ENCODE data around the gene DLEC1. TPM values are rescaled to one million over a fixed set of nuclear protein-coding genes. Genes with fewer than 3 reads are reported as not detected.

Gene DLEC1
- total RNA-seq, 2 experiments from 2014 or later = 0.63 to 0.99 TPM

GRCh38 chr3:38137615-38138348 lies 98.8 kb downstream of the DLEC1 start:
- CTCF ChIA-PET = interaction anchor here (0.8 to 2.5 kb wide), 5 partner anchors 20 to 209 kb away, joined by 3 to 13 read pairs (median 4); partner anchors contain the start of genes OXSR1 and XYLB

GRCh38 chr3:38138349-38139190 lies 99.6 kb downstream of the DLEC1 start, which contains the start of gene MYD88:
TSS of gene MYD88 (plus strand) at chr3:38138661. CDS start at chr3:38138701, 40 bp downstream.
- POLR2A ChIA-PET = interaction anchor here (0.6 to 5.0 kb wide), 2 partner anchors 27 to 85 kb away, joined by 4 to 86 read pairs; partner anchors contain the start of gene OXSR1
- CTCF ChIA-PET = interaction anchor here (0.9 to 2.5 kb wide), 2 partner anchors 15 to 26 kb away, joined by 3 to 13 read pairs; partner anchors contain the start of gene OXSR1

More at GRCh38 chr3:38137615-38138348, 98.8 kb downstream of the DLEC1 start:
- POLR2A ChIA-PET = interaction anchor here (0.8 to 5.0 kb wide), 5 partner anchors 20 to 117 kb away, joined by 3 to 86 read pairs (median 4); partner anchors contain the start of genes DLEC1 and OXSR1

- ChIA-PET CTCF (interaction anchor here (0.9 kb wide), 1 partner anchor 15 kb away, joined by 3 read pairs; no protein-coding TSS in a partner anchor), POLR2A (interaction anchor here (0.6 to 5.0 kb wide), 2 partner anchors 26 to 84 kb away, joined by 4 to 86 read pairs; partner anchors contain the start of gene OXSR1)
Observed at GRCh38 chr3:38139191-38139590, 100.2 kb downstream of the DLEC1 start.

DNA sequence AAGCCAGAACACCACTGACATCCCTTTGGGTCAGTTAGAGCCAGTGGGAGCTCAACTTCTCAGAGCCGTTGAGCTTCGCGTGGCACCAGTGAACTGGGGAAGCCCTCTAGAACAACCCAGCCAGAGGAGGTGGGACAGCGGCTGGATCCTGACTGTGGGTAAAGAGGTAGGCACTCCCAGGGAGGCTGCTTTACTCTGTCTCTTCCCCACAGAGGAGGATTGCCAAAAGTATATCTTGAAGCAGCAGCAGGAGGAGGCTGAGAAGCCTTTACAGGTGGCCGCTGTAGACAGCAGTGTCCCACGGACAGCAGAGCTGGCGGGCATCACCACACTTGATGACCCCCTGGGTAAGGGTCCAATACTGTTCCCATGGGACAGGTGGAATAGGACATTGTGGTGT lies 100.6 kb downstream of the DLEC1 start:
- ChIA-PET CTCF (interaction anchor here (0.9 to 1.7 kb wide), 2 partner anchors 14 to 25 kb away, joined by 3 to 6 read pairs; partner anchors contain the start of gene OXSR1), POLR2A (interaction anchor here (0.6 to 5.0 kb wide), 2 partner anchors 26 to 83 kb away, joined by 4 to 86 read pairs; partner anchors contain the start of gene OXSR1)

DNA sequence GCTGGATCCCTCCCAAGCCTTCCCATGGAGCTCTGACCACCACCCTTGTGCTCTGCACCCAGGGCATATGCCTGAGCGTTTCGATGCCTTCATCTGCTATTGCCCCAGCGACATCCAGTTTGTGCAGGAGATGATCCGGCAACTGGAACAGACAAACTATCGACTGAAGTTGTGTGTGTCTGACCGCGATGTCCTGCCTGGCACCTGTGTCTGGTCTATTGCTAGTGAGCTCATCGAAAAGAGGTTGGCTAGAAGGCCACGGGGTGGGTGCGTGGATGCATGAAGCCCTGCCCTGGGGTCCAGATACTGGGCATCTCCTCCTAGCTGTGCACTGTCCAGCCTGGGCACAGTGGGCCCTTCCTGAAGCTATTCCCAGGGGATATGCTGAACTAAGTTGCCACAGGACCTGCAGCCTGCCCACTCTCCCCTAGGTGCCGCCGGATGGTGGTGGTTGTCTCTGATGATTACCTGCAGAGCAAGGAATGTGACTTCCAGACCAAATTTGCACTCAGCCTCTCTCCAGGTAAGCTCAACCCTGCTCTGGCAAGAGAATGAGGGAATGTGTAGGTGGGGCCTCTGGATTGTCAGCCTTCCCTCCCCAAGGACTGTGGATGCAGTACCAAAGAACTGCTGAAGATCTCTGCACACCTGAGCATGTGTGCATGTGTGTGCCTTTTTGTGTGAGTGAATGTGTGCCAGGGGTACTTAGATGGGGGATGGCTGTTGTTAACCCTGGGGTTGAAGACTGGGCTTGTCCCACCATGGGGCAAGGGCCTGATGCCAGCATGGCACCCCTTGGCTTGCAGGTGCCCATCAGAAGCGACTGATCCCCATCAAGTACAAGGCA lies 101.5 kb downstream of the DLEC1 start:
- POLR2A ChIA-PET = interaction anchor here (5.0 kb wide), 1 partner anchor 25 kb away, joined by 86 read pairs; the partner anchor contains the start of gene OXSR1
- CTCF ChIA-PET = interaction anchor here (1.7 kb wide), 1 partner anchor 24 kb away, joined by 6 read pairs; the partner anchor contains the start of gene OXSR1

DNA sequence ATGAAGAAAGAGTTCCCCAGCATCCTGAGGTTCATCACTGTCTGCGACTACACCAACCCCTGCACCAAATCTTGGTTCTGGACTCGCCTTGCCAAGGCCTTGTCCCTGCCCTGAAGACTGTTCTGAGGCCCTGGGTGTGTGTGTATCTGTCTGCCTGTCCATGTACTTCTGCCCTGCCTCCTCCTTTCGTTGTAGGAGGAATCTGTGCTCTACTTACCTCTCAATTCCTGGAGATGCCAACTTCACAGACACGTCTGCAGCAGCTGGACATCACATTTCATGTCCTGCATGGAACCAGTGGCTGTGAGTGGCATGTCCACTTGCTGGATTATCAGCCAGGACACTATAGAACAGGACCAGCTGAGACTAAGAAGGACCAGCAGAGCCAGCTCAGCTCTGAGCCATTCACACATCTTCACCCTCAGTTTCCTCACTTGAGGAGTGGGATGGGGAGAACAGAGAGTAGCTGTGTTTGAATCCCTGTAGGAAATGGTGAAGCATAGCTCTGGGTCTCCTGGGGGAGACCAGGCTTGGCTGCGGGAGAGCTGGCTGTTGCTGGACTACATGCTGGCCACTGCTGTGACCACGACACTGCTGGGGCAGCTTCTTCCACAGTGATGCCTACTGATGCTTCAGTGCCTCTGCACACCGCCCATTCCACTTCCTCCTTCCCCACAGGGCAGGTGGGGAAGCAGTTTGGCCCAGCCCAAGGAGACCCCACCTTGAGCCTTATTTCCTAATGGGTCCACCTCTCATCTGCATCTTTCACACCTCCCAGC lies 102.4 kb downstream of the DLEC1 start:
- CTCF ChIA-PET = interaction anchor here (1.7 kb wide), 1 partner anchor 23 kb away, joined by 6 read pairs; the partner anchor contains the start of gene OXSR1
- POLR2A ChIA-PET = interaction anchor here (0.7 kb wide), 1 partner anchor 205 kb away, joined by 3 read pairs; the partner anchor contains the start of gene XYLB

DNA sequence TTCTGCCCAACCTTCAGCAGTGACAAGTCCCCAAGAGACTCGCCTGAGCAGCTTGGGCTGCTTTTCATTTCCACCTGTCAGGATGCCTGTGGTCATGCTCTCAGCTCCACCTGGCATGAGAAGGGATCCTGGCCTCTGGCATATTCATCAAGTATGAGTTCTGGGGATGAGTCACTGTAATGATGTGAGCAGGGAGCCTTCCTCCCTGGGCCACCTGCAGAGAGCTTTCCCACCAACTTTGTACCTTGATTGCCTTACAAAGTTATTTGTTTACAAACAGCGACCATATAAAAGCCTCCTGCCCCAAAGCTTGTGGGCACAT lies 102.9 kb downstream of the DLEC1 start:
- CTCF ChIA-PET = no interaction called here
- POLR2A ChIA-PET = interaction anchor here (0.7 kb wide), 1 partner anchor 204 kb away, joined by 3 read pairs; the partner anchor contains the start of gene XYLB

DNA sequence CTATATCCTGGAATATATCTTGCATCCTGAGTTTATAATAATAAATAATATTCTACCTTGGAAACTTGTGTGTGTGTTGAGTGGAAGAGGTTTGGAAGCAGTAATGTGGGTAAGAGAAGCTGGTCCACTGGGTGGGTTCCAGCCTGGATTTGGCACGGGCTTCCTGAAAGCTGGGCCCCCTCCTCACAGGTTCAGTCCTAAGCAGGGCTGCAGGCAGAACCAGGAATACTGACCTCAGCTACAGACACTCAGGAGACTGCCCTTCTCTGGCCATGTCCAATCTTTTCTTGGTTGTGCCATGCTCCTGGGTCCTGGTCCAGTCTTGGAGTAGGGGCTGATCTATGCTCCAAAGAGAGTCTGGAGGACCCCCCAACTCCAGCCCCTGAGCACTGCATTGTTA lies 104.0 kb downstream of the DLEC1 start:
- ChIA-PET POLR2A (no interaction called here), CTCF (interaction anchor here (1.0 kb wide), 1 partner anchor 204 kb away, joined by 3 read pairs; the partner anchor contains the start of gene XYLB)

DNA sequence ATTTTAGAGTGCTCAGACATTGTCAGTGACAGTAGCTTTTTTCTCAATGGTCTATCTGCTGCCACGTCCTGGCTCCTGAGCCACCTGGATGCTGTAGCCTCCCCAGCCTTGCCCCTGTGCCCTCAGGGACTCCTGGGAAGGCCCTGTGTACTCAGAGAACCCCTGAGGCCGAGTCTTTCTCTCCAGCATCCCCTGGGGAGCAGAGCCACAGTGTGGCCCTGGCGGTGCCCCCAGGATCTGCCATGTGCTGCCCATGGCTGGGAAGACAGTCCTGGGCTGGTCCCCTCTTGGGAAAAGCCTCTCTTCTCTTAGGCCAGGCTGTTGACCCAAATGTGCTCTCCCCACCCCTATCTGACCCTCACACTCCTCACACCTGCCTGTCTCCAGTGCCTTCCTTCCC lies 104.5 kb downstream of the DLEC1 start:
- CTCF ChIA-PET = no interaction called here
- POLR2A ChIA-PET = no interaction called here

DNA sequence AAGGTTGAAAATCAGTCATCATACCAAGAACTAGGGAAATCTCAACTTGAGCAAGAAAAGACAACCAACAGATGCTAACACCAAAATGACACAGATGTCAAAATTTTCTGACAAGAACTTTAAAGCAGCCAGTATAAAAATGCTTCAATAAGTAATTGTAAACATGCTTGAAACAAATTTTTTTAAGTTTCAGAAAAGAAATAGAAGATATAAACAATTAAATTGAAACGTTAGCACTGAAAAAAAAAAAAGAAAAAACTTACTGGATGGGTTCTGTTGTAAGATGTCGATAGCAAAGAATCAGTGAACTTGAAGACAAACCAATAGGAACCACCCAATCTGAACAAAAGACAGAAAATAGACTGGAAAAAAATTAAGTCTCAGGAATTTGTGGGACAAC lies 107.5 kb downstream of the DLEC1 start:
- POLR2A ChIA-PET = no interaction called here
- CTCF ChIA-PET = no interaction called here

GRCh38 chr3:38147421-38147820 lies 108.4 kb downstream of the DLEC1 start:
- CTCF ChIA-PET = no interaction called here

DNA sequence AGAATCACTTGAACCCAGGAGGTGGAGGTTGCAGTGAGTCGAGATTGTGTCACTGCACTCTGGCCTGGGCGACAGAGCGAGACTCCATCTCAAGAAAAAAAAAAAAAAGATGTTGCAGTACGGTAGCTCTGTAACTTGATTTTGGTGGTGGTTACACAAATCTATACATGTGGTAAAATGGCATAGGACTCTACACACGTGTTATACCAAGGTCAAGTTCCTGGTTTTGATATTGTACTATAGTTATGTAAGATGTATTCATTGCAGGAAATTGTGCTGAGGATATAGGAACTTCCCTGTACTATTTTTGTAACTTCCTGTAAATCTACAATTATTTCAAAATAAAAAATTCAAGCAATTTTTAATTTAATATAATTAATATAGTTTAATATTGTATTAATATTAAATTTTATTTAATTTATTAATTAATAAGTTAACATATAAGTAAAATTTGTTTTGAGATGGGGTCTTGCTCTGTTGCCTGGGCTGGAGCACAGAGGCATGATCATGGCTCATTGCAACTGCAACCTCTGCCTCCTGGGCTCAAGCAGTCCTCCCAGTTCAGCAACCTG lies 109.4 kb downstream of the DLEC1 start:
- ChIA-PET POLR2A (no interaction called here), CTCF (interaction anchor here (0.7 kb wide), 1 partner anchor 151 kb away, joined by 3 read pairs; no protein-coding TSS in a partner anchor)

More at GRCh38 chr3:38147421-38147820, 108.4 kb downstream of the DLEC1 start:
- POLR2A ChIA-PET = no interaction called here

DNA sequence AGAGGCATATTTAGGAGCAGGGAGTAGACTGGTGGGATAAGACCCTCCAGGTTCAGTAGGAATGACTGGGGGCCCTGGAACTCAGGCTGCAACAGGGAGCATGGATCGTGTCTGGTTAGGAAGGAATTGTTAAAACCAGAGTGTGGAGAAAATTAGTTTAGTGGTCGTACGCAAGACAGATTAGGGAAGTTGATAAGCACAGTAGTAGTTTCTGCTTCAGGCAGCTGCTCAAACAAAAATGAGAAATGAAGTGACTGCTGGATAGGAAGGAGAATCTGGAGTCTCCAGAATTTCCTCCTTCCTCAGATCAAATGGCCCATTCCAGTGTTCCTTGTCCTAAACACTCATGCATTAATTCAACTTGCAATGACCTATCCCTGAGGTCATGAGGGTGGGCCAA lies 110.7 kb downstream of the DLEC1 start:
- ChIA-PET CTCF (no interaction called here), POLR2A (no interaction called here)

GRCh38 chr3:38150780-38151528 lies 111.9 kb downstream of the DLEC1 start:
- ChIA-PET POLR2A (no interaction called here), CTCF (interaction anchor here (0.7 kb wide), 1 partner anchor 1260 kb away, joined by 3 read pairs; no protein-coding TSS in a partner anchor)

- POLR2A ChIA-PET = no interaction called here
- CTCF ChIA-PET = no interaction called here
Observed at GRCh38 chr3:38151667-38152265, 112.8 kb downstream of the DLEC1 start.

GRCh38 chr3:38152609-38153008 lies 113.6 kb downstream of the DLEC1 start:
- CTCF ChIA-PET = interaction anchor here (2.6 kb wide), 1 partner anchor 12 kb away, joined by 8 read pairs; the partner anchor contains the start of gene OXSR1
- POLR2A ChIA-PET = interaction anchor here (0.6 to 2.8 kb wide), 2 partner anchors 11 to 12 kb away, joined by 3 to 12 read pairs; partner anchors contain the start of gene OXSR1

All from activated CD8-positive, alpha-beta memory T cell treated with anti-CD3 and anti-CD28 coated beads for 36 hours (primary cell).